B cell (primary cell): Measurements from ENCODE around the gene SYT14. TPM values are rescaled to one million over a fixed set of nuclear protein-coding genes. Genes with fewer than 3 reads are reported as not detected.
"Not testable (repeated sequence)": the region's sequence is repeated elsewhere in the genome, so short reads cannot be mapped to it uniquely, and the experiment has no call there.

Experiments
- ATAC-seq: fragments of 200-7000 bp; cut with Tn5 transposase; one replicate; pipeline ENCODE4 v1.10.0; 2021; ENCODE audit warnings: low read depth, mild to moderate bottlenecking, moderate number of reproducible peaks, moderate library complexity
- CTCF ChIA-PET: fragments of 350-600 bp; sonication (Branson Sonifier 250); formaldehyde crosslinking; loops from one replicate; lab custom pipeline; 2021; ENCODE audit warnings: antibody characterized with exemption, inconsistent platforms; lab: Charles Lee
- POLR2A ChIA-PET: fragments of 350-600 bp; sonication (Branson Sonifier 250); formaldehyde crosslinking; loops from one replicate; lab custom pipeline; 2021; ENCODE audit warnings: antibody characterized with exemption; lab: Charles Lee
- DNase-seq: peaks from one replicate; pipeline ENCODE4 v3.0.0; 2013
- H2AFZ ChIP-seq: 2 replicates; pipeline ENCODE4 v1.6.1; 2012; ENCODE audit warnings: mild to moderate bottlenecking, low read depth, low read length; ENCODE audit not compliant: insufficient read depth, poor library complexity, severe bottlenecking
- H3K27ac ChIP-seq, 2 donors: 1 replicate in 1 of 2; 2 replicates in 1 of 2; pipeline ENCODE4 v1.5.1; 2012 to 2013; ENCODE audit warnings: low read length in 2 of 2, mild to moderate bottlenecking in 2 of 2, moderate library complexity in 1 of 2
- H3K27me3 ChIP-seq, 4 experiments: fragments of 200-600 bp in 1 of 4; sonication (generic) in 1 of 4; replicated peaks in 1 of 4; 1 replicate in 2 of 4; 2 replicates in 2 of 4; pipeline versions ENCODE4 v1.6.1 to v1.7.0; 2013 to 2016; ENCODE audit warnings: low read length in 3 of 4, mild to moderate bottlenecking in 2 of 4, mixed read lengths in 1 of 4, moderate library complexity in 1 of 4; ENCODE audit not compliant: insufficient read depth in 4 of 4, control insufficient read depth in 3 of 4; ENCODE audit errors: control extremely low read depth in 1 of 4
- H3K36me3 ChIP-seq, 2 experiments: replicated peaks in 1 of 2; 1 replicate in 1 of 2; 2 replicates in 1 of 2; pipeline versions ENCODE4 v1.6.1 to v1.7.1; 2013; ENCODE audit warnings: low read length in 1 of 2; ENCODE audit not compliant: insufficient read depth in 2 of 2, control insufficient read depth in 1 of 2; ENCODE audit errors: control extremely low read depth in 1 of 2, extremely low read depth in 1 of 2
- H3K4me1 ChIP-seq, 2 donors: fragments of 200-600 bp in 1 of 2; sonication (generic) in 1 of 2; 1 replicate in 1 of 2; 2 replicates in 1 of 2; pipeline versions ENCODE4 v1.5.1 to v1.6.1; 2013 to 2017; ENCODE audit warnings: low read length in 2 of 2; ENCODE audit not compliant: control insufficient read depth in 2 of 2, insufficient read depth in 2 of 2
- H3K4me2 ChIP-seq: replicated peaks from 2 replicates; pipeline ENCODE3; 2012; ENCODE audit warnings: mild to moderate bottlenecking, low read depth, low read length; ENCODE audit not compliant: poor library complexity, severe bottlenecking
- H3K4me3 ChIP-seq, 5 experiments: fragments of 200-600 bp in 1 of 5; sonication (generic) in 1 of 5; 1 replicate in 3 of 5; 2 replicates in 2 of 5; pipeline versions ENCODE4 v1.5.1 to v1.7.0; 2011 to 2016; ENCODE audit warnings: low read length in 4 of 5, mild to moderate bottlenecking in 4 of 5, low read depth in 2 of 5, control low read depth in 1 of 5, moderate library complexity in 1 of 5; ENCODE audit not compliant: insufficient read depth in 1 of 5; ENCODE audit errors: control extremely low read depth in 1 of 5, extremely low read depth in 1 of 5
- H3K79me2 ChIP-seq: fragments of 200-600 bp; sonication (generic); one replicate; pipeline ENCODE4 v1.6.0; 2016; ENCODE audit warnings: low read length; ENCODE audit not compliant: control insufficient read depth, insufficient read depth
- H3K9ac ChIP-seq: fragments of 200-600 bp; sonication (generic); 2 replicates; pipeline ENCODE4 v1.6.1; 2017; ENCODE audit warnings: mild to moderate bottlenecking, low read length, moderate library complexity
- H3K9me3 ChIP-seq, 3 donors: one replicate each; pipeline versions ENCODE4 v1.6.1 to v1.7.1; 2013; ENCODE audit warnings: low read length in 2 of 3; ENCODE audit not compliant: control insufficient read depth in 2 of 3, insufficient read depth in 1 of 3; ENCODE audit errors: control extremely low read depth in 1 of 3
- H4K20me1 ChIP-seq: 2 replicates; pipeline ENCODE4 v1.6.0; 2012; ENCODE audit warnings: mild to moderate bottlenecking, low read length; ENCODE audit not compliant: insufficient read depth, control insufficient read depth, poor library complexity, severe bottlenecking
- H3K27ac Mint-ChIP-seq: one replicate; pipeline ENCODE4 v1.8.0; 2021; ENCODE audit warnings: mixed read lengths
- H3K27me3 Mint-ChIP-seq: one replicate; pipeline ENCODE4 v1.8.0; 2021; ENCODE audit warnings: mixed read lengths
- H3K4me1 Mint-ChIP-seq: one replicate; pipeline ENCODE4 v1.8.0; 2021; ENCODE audit warnings: mixed read lengths
- H3K4me3 Mint-ChIP-seq: one replicate; pipeline ENCODE4 v1.8.0; 2021; ENCODE audit warnings: mixed read lengths
- H3K9me3 Mint-ChIP-seq: one replicate; pipeline ENCODE4 v1.8.0; 2022; ENCODE audit warnings: mixed read lengths; ENCODE audit not compliant: insufficient read depth
- EZH2 ChIP-seq: IDR thresholded peaks from 2 replicates; pipeline ENCODE4 v1.6.1; 2012; ENCODE audit warnings: borderline replicate concordance, low read depth, mild to moderate bottlenecking, moderate library complexity, low read length; ENCODE audit not compliant: insufficient read depth, poor library complexity, severe bottlenecking
- WGBS: methylation state at CpG from one replicate; pipeline ENCODE4 v1.1.5; 2013; ENCODE audit warnings: missing lambda C conversion rate; ENCODE audit not compliant: insufficient coverage; 5-methylcytosine and 5-hydroxymethylcytosine counted together
- intact Hi-C: fragments of 100-400 bp; cut with micrococcal nuclease; formaldehyde crosslinking; loops from one replicate; pipeline ENCODE4 v1.10.0; 2022
- polyA plus RNA-seq: library from polyadenylated mRNA; depleted of rRNA; stranded (reverse); fragments of >200 nt; gene quantifications from 2 replicates; pipeline ENCODE4 v1.2.3, GENCODE V29; 2012
- total RNA-seq, 2 donors: library from RNA; stranded (reverse); fragments of 120-200 nt in 1 of 2; gene quantifications; 1 replicate in 1 of 2; 2 replicates in 1 of 2; pipeline versions ENCODE4 v1.2.3 to v1.2.4, GENCODE V29; 2013 to 2022
- TF ChIP-seq, protein P1 (sequence below): fragments of 200-600 bp; IDR thresholded peaks from one replicate; pipeline ENCODE4 v1.8.0; 2022; ENCODE audit warnings: antibody characterized with exemption, mild to moderate bottlenecking

Gene SYT14
- total and polyA plus RNA-seq, 2 donors (not counting 1 experiment from before 2014, with no cell fraction given), result not detected

- ATAC-seq (no peak), DNase-seq (no peak)
- Histone ChIP-seq H3K27ac (no peak overlapping the region), H3K36me3 (no peaks in the 10 kb centered on the region), H3K27me3 (no peaks in the 10 kb centered on the region), H3K79me2 (no peaks in the 10 kb centered on the region), H2AFZ (no peak overlapping the region), H3K4me2 (no peak overlapping the region), H3K4me3 (no peak overlapping the region), H3K9ac (no peak overlapping the region), H3K4me1 (no peaks in the 10 kb centered on the region), H3K9me3 (no peaks in the 10 kb centered on the region), H4K20me1 (no peaks in the 10 kb centered on the region)
- Mint-ChIP-seq H3K4me3 (no peak overlapping the region), H3K27ac (no peak overlapping the region), H3K9me3 (peaks cover 4% of the 10 kb centered on the region), H3K27me3 (peaks cover 13% of the 10 kb centered on the region), H3K4me1 (no peaks in the 10 kb centered on the region)
- ChIA-PET POLR2A (no interaction called here), CTCF (no interaction called here)
- TF ChIP-seq EZH2, result no peak
- TF ChIP-seq, protein P1, sequence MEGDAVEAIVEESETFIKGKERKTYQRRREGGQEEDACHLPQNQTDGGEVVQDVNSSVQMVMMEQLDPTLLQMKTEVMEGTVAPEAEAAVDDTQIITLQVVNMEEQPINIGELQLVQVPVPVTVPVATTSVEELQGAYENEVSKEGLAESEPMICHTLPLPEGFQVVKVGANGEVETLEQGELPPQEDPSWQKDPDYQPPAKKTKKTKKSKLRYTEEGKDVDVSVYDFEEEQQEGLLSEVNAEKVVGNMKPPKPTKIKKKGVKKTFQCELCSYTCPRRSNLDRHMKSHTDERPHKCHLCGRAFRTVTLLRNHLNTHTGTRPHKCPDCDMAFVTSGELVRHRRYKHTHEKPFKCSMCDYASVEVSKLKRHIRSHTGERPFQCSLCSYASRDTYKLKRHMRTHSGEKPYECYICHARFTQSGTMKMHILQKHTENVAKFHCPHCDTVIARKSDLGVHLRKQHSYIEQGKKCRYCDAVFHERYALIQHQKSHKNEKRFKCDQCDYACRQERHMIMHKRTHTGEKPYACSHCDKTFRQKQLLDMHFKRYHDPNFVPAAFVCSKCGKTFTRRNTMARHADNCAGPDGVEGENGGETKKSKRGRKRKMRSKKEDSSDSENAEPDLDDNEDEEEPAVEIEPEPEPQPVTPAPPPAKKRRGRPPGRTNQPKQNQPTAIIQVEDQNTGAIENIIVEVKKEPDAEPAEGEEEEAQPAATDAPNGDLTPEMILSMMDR, result no peak
- intact Hi-C loops, result no loop called here
- no CpG with 5 or more reads among the region's 2 CpGs for WGBS
Measured at GRCh38 chr1:210104103-210104502, 166.1 kb downstream of the SYT14 start.

DNA sequence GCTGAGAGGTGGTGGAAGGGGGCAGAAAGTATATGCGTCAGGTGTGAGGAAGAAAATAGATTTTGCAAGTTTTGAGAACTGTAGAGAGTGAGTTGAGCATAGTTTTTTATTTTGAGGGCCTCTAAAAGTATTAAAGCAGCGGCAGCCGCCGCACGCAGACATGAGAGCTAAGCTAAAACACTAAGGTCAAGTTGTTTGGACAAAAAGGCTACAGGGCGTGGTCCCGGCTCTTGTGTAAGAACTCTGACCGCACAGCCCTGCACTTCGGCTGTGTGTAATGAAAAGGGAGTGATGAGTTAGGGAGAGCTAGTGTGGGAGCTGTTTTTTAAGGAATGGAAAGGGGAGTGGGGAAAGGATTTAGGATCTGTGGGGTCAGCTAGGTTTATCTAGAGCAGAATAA lies 174.9 kb downstream of the SYT14 start:
- H2AFZ ChIP-seq, ATAC-seq, H3K4me1 Mint-ChIP-seq, H3K27me3 ChIP-seq, H3K36me3 ChIP-seq, H3K4me3 Mint-ChIP-seq, POLR2A ChIA-PET, H3K79me2 ChIP-seq, H4K20me1 ChIP-seq, H3K9me3 Mint-ChIP-seq, H3K4me2 ChIP-seq, H3K27ac ChIP-seq, CTCF ChIA-PET, H3K4me1 ChIP-seq, intact Hi-C loops, H3K4me3 ChIP-seq, H3K27ac Mint-ChIP-seq, DNase-seq, H3K9me3 ChIP-seq, H3K9ac ChIP-seq, H3K27me3 Mint-ChIP-seq: not testable (repeated sequence)
- WGBS, result 69% methylated on average over 9 of the region's 9 CpGs
